GM23338 (cell line): ENCODE measurements around the gene TENT4B. TPM values are rescaled to one million over a fixed set of nuclear protein-coding genes. Genes with fewer than 3 reads are reported as not detected.

ENCODE experiments used
- ATAC-seq: fragments of 200-7000 bp; cut with Tn5 transposase; 3 replicates; pipeline ENCODE4 v1.9.1; 2020
- DNase-seq: peaks from one replicate; pipeline ENCODE4 v3.0.0-alpha.2; 2015; ENCODE audit warnings: low spot score
- H2AFZ ChIP-seq: fragments of 200-600 bp; sonication (generic); 2 replicates; pipeline ENCODE4 v1.8.0; 2016; ENCODE audit warnings: antibody characterized with exemption, mild to moderate bottlenecking, moderate library complexity
- H3F3A ChIP-seq: fragments of 200-600 bp; sonication (generic); replicated peaks from 2 replicates; pipeline ENCODE4 v1.8.0; 2017; ENCODE audit warnings: antibody characterized with exemption, mixed run types, low read depth
- H3K27ac ChIP-seq: fragments of 200-600 bp; sonication (generic); 2 replicates; pipeline ENCODE4 v1.6.1; 2016; ENCODE audit warnings: low read depth
- H3K27me3 ChIP-seq: fragments of 200-600 bp; sonication (generic); 2 replicates; pipeline ENCODE4 v1.8.0; 2016; ENCODE audit warnings: mild to moderate bottlenecking, mixed run types, moderate library complexity; ENCODE audit not compliant: insufficient read depth
- H3K36me3 ChIP-seq: fragments of 200-600 bp; sonication (generic); 2 replicates; pipeline ENCODE4 v1.8.0; 2016; ENCODE audit warnings: mild to moderate bottlenecking; ENCODE audit not compliant: insufficient read depth
- H3K4me1 ChIP-seq: fragments of 200-600 bp; sonication (generic); 2 replicates; pipeline ENCODE4 v1.8.0; 2016; ENCODE audit warnings: mild to moderate bottlenecking, moderate library complexity; ENCODE audit not compliant: insufficient read depth
- H3K4me2 ChIP-seq: fragments of 200-600 bp; sonication (generic); 2 replicates; pipeline ENCODE4 v1.7.1; 2017; ENCODE audit warnings: mixed run types
- H3K4me3 ChIP-seq: fragments of 200-600 bp; sonication (generic); 2 replicates; pipeline ENCODE4 v1.6.1; 2016; ENCODE audit warnings: mixed run types
- H3K79me2 ChIP-seq: fragments of 200-600 bp; sonication (generic); replicated peaks from 2 replicates; pipeline ENCODE4 v1.8.0; 2017; ENCODE audit warnings: mild to moderate bottlenecking; ENCODE audit not compliant: insufficient read depth
- H3K9me2 ChIP-seq: fragments of 200-600 bp; sonication (generic); 2 replicates; pipeline ENCODE4 v1.8.0; 2017; ENCODE audit not compliant: insufficient read depth
- H4K20me1 ChIP-seq: fragments of 200-600 bp; sonication (generic); replicated peaks from 2 replicates; pipeline ENCODE4 v1.8.0; 2017; ENCODE audit warnings: mild to moderate bottlenecking; ENCODE audit not compliant: insufficient read depth
- H3K27ac Mint-ChIP-seq: 2 replicates; pipeline ENCODE4 v1.8.0; 2020; ENCODE audit warnings: inconsistent platforms, mild to moderate bottlenecking, moderate library complexity, mixed read lengths
- H3K27me3 Mint-ChIP-seq: 3 replicates; pipeline ENCODE4 v1.8.0; 2022; ENCODE audit warnings: low read depth, mild to moderate bottlenecking, moderate library complexity, mixed read lengths, inconsistent platforms; ENCODE audit not compliant: insufficient read depth, poor library complexity
- H3K36me3 Mint-ChIP-seq: 3 replicates; pipeline ENCODE4 v1.8.0; 2021; ENCODE audit warnings: low read depth, mild to moderate bottlenecking, inconsistent platforms, moderate library complexity, mixed read lengths
- H3K4me1 Mint-ChIP-seq: 3 replicates; pipeline ENCODE4 v1.8.0; 2020; ENCODE audit warnings: mild to moderate bottlenecking, inconsistent platforms, mixed read lengths
- H3K4me3 Mint-ChIP-seq: 3 replicates; pipeline ENCODE4 v1.8.0; 2021; ENCODE audit warnings: moderate library complexity, mild to moderate bottlenecking, inconsistent platforms, mixed read lengths
- H3K9me3 Mint-ChIP-seq: 3 replicates; pipeline ENCODE4 v1.8.0; 2020; ENCODE audit warnings: moderate library complexity, mild to moderate bottlenecking, inconsistent platforms, mixed read lengths
- EZH2 ChIP-seq: fragments of 200-600 bp; sonication (generic); IDR thresholded peaks from one replicate; pipeline ENCODE4 v1.8.0; 2017; ENCODE audit warnings: antibody characterized with exemption, mild to moderate bottlenecking, low read depth; ENCODE audit not compliant: unreplicated experiment
- JUNB ChIP-seq: IDR thresholded peaks from one replicate; pipeline ENCODE4 v1.6.1; 2016; ENCODE audit warnings: antibody characterized with exemption; ENCODE audit not compliant: unreplicated experiment
- POLR2AphosphoS5 ChIP-seq: IDR thresholded peaks from 2 replicates; pipeline ENCODE4 v1.6.1; 2016; ENCODE audit warnings: antibody characterized with exemption, low read depth
- STAT1 ChIP-seq: IDR thresholded peaks from one replicate; pipeline ENCODE4 v1.6.1; 2016; ENCODE audit warnings: antibody characterized with exemption; ENCODE audit not compliant: unreplicated experiment
- ZNF114 ChIP-seq: fragments of 250-450 bp; sonication (Bioruptor Pico); IDR thresholded peaks from 2 replicates; pipeline ENCODE4 v1.5.0; 2020; ENCODE audit warnings: mild to moderate bottlenecking, moderate library complexity
- ZNF331 ChIP-seq: fragments of 250-450 bp; sonication (Bioruptor Pico); IDR thresholded peaks from 2 replicates; pipeline ENCODE4 v1.5.0; 2020; ENCODE audit warnings: low read depth, mild to moderate bottlenecking, moderate library complexity
- polyA plus RNA-seq: library from polyadenylated mRNA; unstranded; fragments of >200 nt; fragmentation: Nextera tagmentation; extraction: Ambion mirVana; gene quantifications from 2 replicates; pipeline ENCODE4 v1.2.1, GENCODE V29; 2016
- total RNA-seq: library from RNA; depleted of rRNA; stranded (reverse); fragments of >200 nt; shearing (Covaris generic); gene quantifications from 2 replicates; pipeline ENCODE4 v1.2.3, GENCODE V29; 2014
- TF ChIP-seq, protein P1 (sequence below): IDR thresholded peaks from one replicate; pipeline ENCODE4 v1.6.1; 2018; ENCODE audit warnings: antibody characterized with exemption; ENCODE audit not compliant: unreplicated experiment
- TF ChIP-seq, protein P2 (sequence below), 2 experiments: fragments of 200-600 bp in 1 of 2; sonication (generic) in 1 of 2; conservative IDR thresholded peaks; 2 replicates each; pipeline versions ENCODE4 v1.5.1 to v1.6.1; 2016 to 2017; ENCODE audit warnings: antibody characterized with exemption in 2 of 2, low read depth in 2 of 2, mild to moderate bottlenecking in 2 of 2, moderate library complexity in 1 of 2
- TF ChIP-seq, protein P3 (sequence below): IDR thresholded peaks from 2 replicates; pipeline ENCODE4 v1.6.1; 2016; ENCODE audit warnings: antibody characterized with exemption

The TENT4B gene
- total and polyA plus RNA-seq, 2 experiments from 2014 or later = 17.6 to 21.3 TPM

DNA sequence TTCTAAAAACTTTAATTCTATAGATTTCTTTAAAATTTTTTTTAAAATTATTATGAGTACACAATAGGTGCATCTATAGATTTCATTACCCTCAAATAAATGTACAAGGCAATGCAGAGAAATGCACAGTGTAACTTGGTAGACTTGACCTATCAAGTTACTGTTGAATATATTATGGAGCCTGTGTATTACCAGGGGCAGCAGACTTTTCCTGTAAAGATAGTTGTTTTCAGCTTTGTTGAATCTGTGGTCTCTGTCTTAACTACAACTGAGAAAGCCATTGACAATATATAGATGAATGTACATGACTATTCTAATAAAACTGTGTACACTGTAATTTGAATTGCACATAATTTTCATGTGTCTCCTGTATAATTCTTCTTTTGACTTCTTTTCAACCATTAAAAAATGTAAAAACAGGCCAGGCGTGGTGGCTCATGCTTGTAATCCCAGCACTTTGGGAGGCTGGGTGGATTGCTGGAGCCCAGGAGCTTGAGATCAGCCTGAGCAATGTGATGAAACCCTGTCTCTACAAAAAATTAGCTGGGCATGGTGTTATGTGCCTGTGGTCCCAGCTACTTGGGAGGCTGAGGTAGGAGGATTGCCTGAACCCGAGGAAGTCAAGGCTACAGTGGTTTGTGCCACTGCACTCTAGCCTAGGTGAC lies 39.4 kb downstream of the TENT4B start (continued):
- TF ChIP-seq, protein P1, sequence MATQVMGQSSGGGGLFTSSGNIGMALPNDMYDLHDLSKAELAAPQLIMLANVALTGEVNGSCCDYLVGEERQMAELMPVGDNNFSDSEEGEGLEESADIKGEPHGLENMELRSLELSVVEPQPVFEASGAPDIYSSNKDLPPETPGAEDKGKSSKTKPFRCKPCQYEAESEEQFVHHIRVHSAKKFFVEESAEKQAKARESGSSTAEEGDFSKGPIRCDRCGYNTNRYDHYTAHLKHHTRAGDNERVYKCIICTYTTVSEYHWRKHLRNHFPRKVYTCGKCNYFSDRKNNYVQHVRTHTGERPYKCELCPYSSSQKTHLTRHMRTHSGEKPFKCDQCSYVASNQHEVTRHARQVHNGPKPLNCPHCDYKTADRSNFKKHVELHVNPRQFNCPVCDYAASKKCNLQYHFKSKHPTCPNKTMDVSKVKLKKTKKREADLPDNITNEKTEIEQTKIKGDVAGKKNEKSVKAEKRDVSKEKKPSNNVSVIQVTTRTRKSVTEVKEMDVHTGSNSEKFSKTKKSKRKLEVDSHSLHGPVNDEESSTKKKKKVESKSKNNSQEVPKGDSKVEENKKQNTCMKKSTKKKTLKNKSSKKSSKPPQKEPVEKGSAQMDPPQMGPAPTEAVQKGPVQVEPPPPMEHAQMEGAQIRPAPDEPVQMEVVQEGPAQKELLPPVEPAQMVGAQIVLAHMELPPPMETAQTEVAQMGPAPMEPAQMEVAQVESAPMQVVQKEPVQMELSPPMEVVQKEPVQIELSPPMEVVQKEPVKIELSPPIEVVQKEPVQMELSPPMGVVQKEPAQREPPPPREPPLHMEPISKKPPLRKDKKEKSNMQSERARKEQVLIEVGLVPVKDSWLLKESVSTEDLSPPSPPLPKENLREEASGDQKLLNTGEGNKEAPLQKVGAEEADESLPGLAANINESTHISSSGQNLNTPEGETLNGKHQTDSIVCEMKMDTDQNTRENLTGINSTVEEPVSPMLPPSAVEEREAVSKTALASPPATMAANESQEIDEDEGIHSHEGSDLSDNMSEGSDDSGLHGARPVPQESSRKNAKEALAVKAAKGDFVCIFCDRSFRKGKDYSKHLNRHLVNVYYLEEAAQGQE = no peak
- TF ChIP-seq EZH2 (no peak), ZNF114 (CRISPR knock-in tag) (no peak), STAT1 (no peak), ZNF331 (CRISPR knock-in tag) (no peak), JUNB (no peak), POLR2AphosphoS5 (no peak)
- TF ChIP-seq, protein P2, sequence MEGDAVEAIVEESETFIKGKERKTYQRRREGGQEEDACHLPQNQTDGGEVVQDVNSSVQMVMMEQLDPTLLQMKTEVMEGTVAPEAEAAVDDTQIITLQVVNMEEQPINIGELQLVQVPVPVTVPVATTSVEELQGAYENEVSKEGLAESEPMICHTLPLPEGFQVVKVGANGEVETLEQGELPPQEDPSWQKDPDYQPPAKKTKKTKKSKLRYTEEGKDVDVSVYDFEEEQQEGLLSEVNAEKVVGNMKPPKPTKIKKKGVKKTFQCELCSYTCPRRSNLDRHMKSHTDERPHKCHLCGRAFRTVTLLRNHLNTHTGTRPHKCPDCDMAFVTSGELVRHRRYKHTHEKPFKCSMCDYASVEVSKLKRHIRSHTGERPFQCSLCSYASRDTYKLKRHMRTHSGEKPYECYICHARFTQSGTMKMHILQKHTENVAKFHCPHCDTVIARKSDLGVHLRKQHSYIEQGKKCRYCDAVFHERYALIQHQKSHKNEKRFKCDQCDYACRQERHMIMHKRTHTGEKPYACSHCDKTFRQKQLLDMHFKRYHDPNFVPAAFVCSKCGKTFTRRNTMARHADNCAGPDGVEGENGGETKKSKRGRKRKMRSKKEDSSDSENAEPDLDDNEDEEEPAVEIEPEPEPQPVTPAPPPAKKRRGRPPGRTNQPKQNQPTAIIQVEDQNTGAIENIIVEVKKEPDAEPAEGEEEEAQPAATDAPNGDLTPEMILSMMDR (conservative IDR thresholded peaks at IDR 0.05; ENCODE audit: low read depth in 2 of 2) = no peak
- TF ChIP-seq, protein P3, sequence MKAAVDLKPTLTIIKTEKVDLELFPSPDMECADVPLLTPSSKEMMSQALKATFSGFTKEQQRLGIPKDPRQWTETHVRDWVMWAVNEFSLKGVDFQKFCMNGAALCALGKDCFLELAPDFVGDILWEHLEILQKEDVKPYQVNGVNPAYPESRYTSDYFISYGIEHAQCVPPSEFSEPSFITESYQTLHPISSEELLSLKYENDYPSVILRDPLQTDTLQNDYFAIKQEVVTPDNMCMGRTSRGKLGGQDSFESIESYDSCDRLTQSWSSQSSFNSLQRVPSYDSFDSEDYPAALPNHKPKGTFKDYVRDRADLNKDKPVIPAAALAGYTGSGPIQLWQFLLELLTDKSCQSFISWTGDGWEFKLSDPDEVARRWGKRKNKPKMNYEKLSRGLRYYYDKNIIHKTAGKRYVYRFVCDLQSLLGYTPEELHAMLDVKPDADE = no peak

DNA sequence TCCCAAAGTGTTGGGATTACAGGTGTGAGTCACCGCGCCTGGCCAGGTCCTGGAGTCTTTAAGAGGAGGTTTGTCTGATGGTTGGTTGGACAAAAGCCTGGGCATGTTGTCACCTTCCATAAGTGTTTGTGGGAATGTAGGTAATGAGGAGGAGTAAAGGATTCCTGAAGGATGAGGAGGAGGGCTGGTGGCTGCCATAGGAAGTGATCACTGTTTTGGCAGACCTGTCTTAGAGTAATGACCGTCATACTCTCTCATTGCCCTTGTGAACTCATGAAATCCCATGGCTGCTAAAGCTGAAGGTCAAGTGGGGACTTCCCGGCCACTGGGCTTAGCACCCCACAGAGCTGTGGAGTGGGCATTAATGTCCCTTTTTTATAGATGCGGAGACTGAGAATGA lies 40.5 kb downstream of the TENT4B start:
- no peak for ATAC-seq
- Mint-ChIP-seq H3K4me3 (no peak overlapping the region), H3K9me3 (no peaks in the 10 kb centered on the region; the same call in 2 of the 3 replicates), H3K27ac (no peak overlapping the region), H3K36me3 (peaks cover 5% of the 10 kb centered on the region; the same call in 1 of the 3 replicates), H3K4me1 (peaks cover 5% of the 10 kb centered on the region), H3K27me3 (peaks cover 8% of the 10 kb centered on the region)
- H3K27me3 ChIP-seq = no peaks in the 10 kb centered on the region
- no peaks in the 10 kb centered on the region for H3F3A ChIP-seq
- H3K9me2 ChIP-seq = no peaks in the 10 kb centered on the region
- no peak overlapping the region for H2AFZ ChIP-seq
- no peak for DNase-seq
- TF ChIP-seq ZNF114 (CRISPR knock-in tag) = no peak
- TF ChIP-seq STAT1 = no peak
- TF ChIP-seq, protein P1 = no peak
- TF ChIP-seq ZNF331 (CRISPR knock-in tag) = no peak
- TF ChIP-seq, protein P3 = no peak
- H3K36me3 ChIP-seq = no peaks in the 10 kb centered on the region
- H3K4me1 ChIP-seq = no peaks in the 10 kb centered on the region; the same call in 1 of the 2 replicates
- H3K27ac ChIP-seq = no peak overlapping the region
- H3K79me2 ChIP-seq = peaks cover 96% of the 10 kb centered on the region
- H4K20me1 ChIP-seq = peaks cover 34% of the 10 kb centered on the region
- no peak overlapping the region for H3K4me3 ChIP-seq
- no peak overlapping the region for H3K4me2 ChIP-seq
